GM23338 (cell line): ENCODE measurements around the gene DHRS12. TPM values are rescaled to one million over a fixed set of nuclear protein-coding genes. Genes with fewer than 3 reads are reported as not detected.

Source experiments
- ATAC-seq: fragments of 200-7000 bp; cut with Tn5 transposase; 3 replicates; pipeline ENCODE4 v1.9.1; 2020
- DNase-seq: peaks from one replicate; pipeline ENCODE4 v3.0.0-alpha.2; 2015; ENCODE audit warnings: low spot score
- H2AFZ ChIP-seq: fragments of 200-600 bp; sonication (generic); 2 replicates; pipeline ENCODE4 v1.8.0; 2016; ENCODE audit warnings: antibody characterized with exemption, mild to moderate bottlenecking, moderate library complexity
- H3F3A ChIP-seq: fragments of 200-600 bp; sonication (generic); replicated peaks from 2 replicates; pipeline ENCODE4 v1.8.0; 2017; ENCODE audit warnings: antibody characterized with exemption, mixed run types, low read depth
- H3K27ac ChIP-seq: fragments of 200-600 bp; sonication (generic); 2 replicates; pipeline ENCODE4 v1.6.1; 2016; ENCODE audit warnings: low read depth
- H3K27me3 ChIP-seq: fragments of 200-600 bp; sonication (generic); 2 replicates; pipeline ENCODE4 v1.8.0; 2016; ENCODE audit warnings: mild to moderate bottlenecking, mixed run types, moderate library complexity; ENCODE audit not compliant: insufficient read depth
- H3K36me3 ChIP-seq: fragments of 200-600 bp; sonication (generic); 2 replicates; pipeline ENCODE4 v1.8.0; 2016; ENCODE audit warnings: mild to moderate bottlenecking; ENCODE audit not compliant: insufficient read depth
- H3K4me1 ChIP-seq: fragments of 200-600 bp; sonication (generic); 2 replicates; pipeline ENCODE4 v1.8.0; 2016; ENCODE audit warnings: mild to moderate bottlenecking, moderate library complexity; ENCODE audit not compliant: insufficient read depth
- H3K4me2 ChIP-seq: fragments of 200-600 bp; sonication (generic); 2 replicates; pipeline ENCODE4 v1.7.1; 2017; ENCODE audit warnings: mixed run types
- H3K4me3 ChIP-seq: fragments of 200-600 bp; sonication (generic); 2 replicates; pipeline ENCODE4 v1.6.1; 2016; ENCODE audit warnings: mixed run types
- H3K79me2 ChIP-seq: fragments of 200-600 bp; sonication (generic); replicated peaks from 2 replicates; pipeline ENCODE4 v1.8.0; 2017; ENCODE audit warnings: mild to moderate bottlenecking; ENCODE audit not compliant: insufficient read depth
- H3K9me2 ChIP-seq: fragments of 200-600 bp; sonication (generic); 2 replicates; pipeline ENCODE4 v1.8.0; 2017; ENCODE audit not compliant: insufficient read depth
- H4K20me1 ChIP-seq: fragments of 200-600 bp; sonication (generic); replicated peaks from 2 replicates; pipeline ENCODE4 v1.8.0; 2017; ENCODE audit warnings: mild to moderate bottlenecking; ENCODE audit not compliant: insufficient read depth
- H3K27ac Mint-ChIP-seq: 2 replicates; pipeline ENCODE4 v1.8.0; 2020; ENCODE audit warnings: inconsistent platforms, mild to moderate bottlenecking, moderate library complexity, mixed read lengths
- H3K27me3 Mint-ChIP-seq: 3 replicates; pipeline ENCODE4 v1.8.0; 2022; ENCODE audit warnings: low read depth, mild to moderate bottlenecking, moderate library complexity, mixed read lengths, inconsistent platforms; ENCODE audit not compliant: insufficient read depth, poor library complexity
- H3K36me3 Mint-ChIP-seq: 3 replicates; pipeline ENCODE4 v1.8.0; 2021; ENCODE audit warnings: low read depth, mild to moderate bottlenecking, inconsistent platforms, moderate library complexity, mixed read lengths
- H3K4me1 Mint-ChIP-seq: 3 replicates; pipeline ENCODE4 v1.8.0; 2020; ENCODE audit warnings: mild to moderate bottlenecking, inconsistent platforms, mixed read lengths
- H3K4me3 Mint-ChIP-seq: 3 replicates; pipeline ENCODE4 v1.8.0; 2021; ENCODE audit warnings: moderate library complexity, mild to moderate bottlenecking, inconsistent platforms, mixed read lengths
- H3K9me3 Mint-ChIP-seq: 3 replicates; pipeline ENCODE4 v1.8.0; 2020; ENCODE audit warnings: moderate library complexity, mild to moderate bottlenecking, inconsistent platforms, mixed read lengths
- CTCF ChIP-seq, 2 experiments: fragments of 200-600 bp in 1 of 2; sonication (generic) in 1 of 2; conservative IDR thresholded peaks; 2 replicates each; pipeline versions ENCODE4 v1.5.1 to v1.6.1; 2016 to 2017; ENCODE audit warnings: antibody characterized with exemption in 2 of 2, low read depth in 2 of 2, mild to moderate bottlenecking in 2 of 2, moderate library complexity in 1 of 2
- NANOG ChIP-seq: IDR thresholded peaks from 2 replicates; pipeline ENCODE4 v1.6.1; 2016; ENCODE audit warnings: antibody characterized with exemption, borderline replicate concordance
- STAT1 ChIP-seq: IDR thresholded peaks from one replicate; pipeline ENCODE4 v1.6.1; 2016; ENCODE audit warnings: antibody characterized with exemption; ENCODE audit not compliant: unreplicated experiment
- ZNF114 ChIP-seq: fragments of 250-450 bp; sonication (Bioruptor Pico); IDR thresholded peaks from 2 replicates; pipeline ENCODE4 v1.5.0; 2020; ENCODE audit warnings: mild to moderate bottlenecking, moderate library complexity
- ZNF331 ChIP-seq: fragments of 250-450 bp; sonication (Bioruptor Pico); IDR thresholded peaks from 2 replicates; pipeline ENCODE4 v1.5.0; 2020; ENCODE audit warnings: low read depth, mild to moderate bottlenecking, moderate library complexity
- polyA plus RNA-seq: library from polyadenylated mRNA; unstranded; fragments of >200 nt; fragmentation: Nextera tagmentation; extraction: Ambion mirVana; gene quantifications from 2 replicates; pipeline ENCODE4 v1.2.1, GENCODE V29; 2016
- total RNA-seq: library from RNA; depleted of rRNA; stranded (reverse); fragments of >200 nt; shearing (Covaris generic); gene quantifications from 2 replicates; pipeline ENCODE4 v1.2.3, GENCODE V29; 2014
- TF ChIP-seq, protein P1 (sequence below): IDR thresholded peaks from one replicate; pipeline ENCODE4 v1.6.1; 2018; ENCODE audit warnings: antibody characterized with exemption; ENCODE audit not compliant: unreplicated experiment
- TF ChIP-seq, protein P2 (sequence below): IDR thresholded peaks from 2 replicates; pipeline ENCODE4 v1.6.1; 2016; ENCODE audit warnings: antibody characterized with exemption

DHRS12 gene
- total and polyA plus RNA-seq, 2 experiments from 2014 or later, result 4.6 to 12.2 TPM

GRCh38 chr13:51795419-51795818, 8.5 kb downstream of the DHRS12 start:
- Histone ChIP-seq H2AFZ (no peak overlapping the region), H3K36me3 (no peaks in the 10 kb centered on the region), H3K4me3 (no peak overlapping the region), H3K4me2 (no peak overlapping the region), H3K9me2 (no peaks in the 10 kb centered on the region; the same call in 1 of the 2 replicates), H3K27me3 (no peaks in the 10 kb centered on the region), H3K79me2 (no peaks in the 10 kb centered on the region), H3F3A (no peaks in the 10 kb centered on the region), H4K20me1 (no peaks in the 10 kb centered on the region), H3K27ac (no peak overlapping the region), H3K4me1 (peaks cover 20% of the 10 kb centered on the region)
- Mint-ChIP-seq H3K36me3 (no peaks in the 10 kb centered on the region; the same call in 1 of the 3 replicates), H3K27ac (no peak overlapping the region), H3K4me1 (peaks cover 37% of the 10 kb centered on the region), H3K9me3 (no peaks in the 10 kb centered on the region), H3K27me3 (peaks cover 7% of the 10 kb centered on the region), H3K4me3 (no peak overlapping the region)
- ATAC-seq, result no peak
- TF ChIP-seq, protein P1, sequence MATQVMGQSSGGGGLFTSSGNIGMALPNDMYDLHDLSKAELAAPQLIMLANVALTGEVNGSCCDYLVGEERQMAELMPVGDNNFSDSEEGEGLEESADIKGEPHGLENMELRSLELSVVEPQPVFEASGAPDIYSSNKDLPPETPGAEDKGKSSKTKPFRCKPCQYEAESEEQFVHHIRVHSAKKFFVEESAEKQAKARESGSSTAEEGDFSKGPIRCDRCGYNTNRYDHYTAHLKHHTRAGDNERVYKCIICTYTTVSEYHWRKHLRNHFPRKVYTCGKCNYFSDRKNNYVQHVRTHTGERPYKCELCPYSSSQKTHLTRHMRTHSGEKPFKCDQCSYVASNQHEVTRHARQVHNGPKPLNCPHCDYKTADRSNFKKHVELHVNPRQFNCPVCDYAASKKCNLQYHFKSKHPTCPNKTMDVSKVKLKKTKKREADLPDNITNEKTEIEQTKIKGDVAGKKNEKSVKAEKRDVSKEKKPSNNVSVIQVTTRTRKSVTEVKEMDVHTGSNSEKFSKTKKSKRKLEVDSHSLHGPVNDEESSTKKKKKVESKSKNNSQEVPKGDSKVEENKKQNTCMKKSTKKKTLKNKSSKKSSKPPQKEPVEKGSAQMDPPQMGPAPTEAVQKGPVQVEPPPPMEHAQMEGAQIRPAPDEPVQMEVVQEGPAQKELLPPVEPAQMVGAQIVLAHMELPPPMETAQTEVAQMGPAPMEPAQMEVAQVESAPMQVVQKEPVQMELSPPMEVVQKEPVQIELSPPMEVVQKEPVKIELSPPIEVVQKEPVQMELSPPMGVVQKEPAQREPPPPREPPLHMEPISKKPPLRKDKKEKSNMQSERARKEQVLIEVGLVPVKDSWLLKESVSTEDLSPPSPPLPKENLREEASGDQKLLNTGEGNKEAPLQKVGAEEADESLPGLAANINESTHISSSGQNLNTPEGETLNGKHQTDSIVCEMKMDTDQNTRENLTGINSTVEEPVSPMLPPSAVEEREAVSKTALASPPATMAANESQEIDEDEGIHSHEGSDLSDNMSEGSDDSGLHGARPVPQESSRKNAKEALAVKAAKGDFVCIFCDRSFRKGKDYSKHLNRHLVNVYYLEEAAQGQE, result no peak
- no peak for TF ChIP-seq CTCF (conservative IDR thresholded peaks at IDR 0.05; ENCODE audit: low read depth in 2 of 2)
- TF ChIP-seq ZNF331 (CRISPR knock-in tag), result no peak
- DNase-seq, result no peak

DNA sequence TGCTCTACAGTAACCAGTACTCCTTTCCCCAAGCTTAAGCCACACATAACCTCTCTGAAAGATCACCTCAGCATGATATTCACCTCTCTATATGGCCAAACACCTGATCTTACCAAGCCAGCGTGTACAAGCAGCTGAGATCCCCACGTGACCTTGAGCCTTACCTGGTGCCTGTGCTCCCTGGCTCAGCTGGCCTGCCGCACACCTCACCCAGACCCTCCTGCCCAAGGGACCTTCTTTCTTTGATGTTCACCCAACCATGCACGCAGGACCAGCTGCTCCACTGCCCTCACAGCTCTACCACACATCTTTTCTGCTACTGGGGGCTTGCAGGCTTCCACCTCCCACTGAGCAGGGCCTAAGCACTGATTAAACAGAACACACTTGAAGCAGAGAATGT, 9.0 kb downstream of the DHRS12 start:
- peaks cover 5% of the 10 kb centered on the region for H3K27me3 Mint-ChIP-seq
- H3K27ac Mint-ChIP-seq, result no peak overlapping the region
- H3K4me1 Mint-ChIP-seq, result peaks cover 33% of the 10 kb centered on the region
- no peak for DNase-seq
- Histone ChIP-seq H4K20me1 (no peaks in the 10 kb centered on the region), H3K36me3 (no peaks in the 10 kb centered on the region), H3K4me3 (no peak overlapping the region), H3K4me2 (no peak overlapping the region), H3K4me1 (peaks cover 16% of the 10 kb centered on the region), H3F3A (no peaks in the 10 kb centered on the region), H3K27me3 (no peaks in the 10 kb centered on the region), H3K79me2 (no peaks in the 10 kb centered on the region), H3K9me2 (no peaks in the 10 kb centered on the region; the same call in 1 of the 2 replicates), H3K27ac (no peak overlapping the region), H2AFZ (no peak overlapping the region)
- no peak for ATAC-seq
- H3K36me3 Mint-ChIP-seq, result no peaks in the 10 kb centered on the region; the same call in 1 of the 3 replicates
- no peaks in the 10 kb centered on the region for H3K9me3 Mint-ChIP-seq
- no peak overlapping the region for H3K4me3 Mint-ChIP-seq
- no peak for TF ChIP-seq ZNF331 (CRISPR knock-in tag)
- TF ChIP-seq CTCF (conservative IDR thresholded peaks at IDR 0.05; ENCODE audit: low read depth in 2 of 2), result no peak
- no peak for TF ChIP-seq ZNF114 (CRISPR knock-in tag)
- no peak for TF ChIP-seq NANOG
- TF ChIP-seq, protein P2, sequence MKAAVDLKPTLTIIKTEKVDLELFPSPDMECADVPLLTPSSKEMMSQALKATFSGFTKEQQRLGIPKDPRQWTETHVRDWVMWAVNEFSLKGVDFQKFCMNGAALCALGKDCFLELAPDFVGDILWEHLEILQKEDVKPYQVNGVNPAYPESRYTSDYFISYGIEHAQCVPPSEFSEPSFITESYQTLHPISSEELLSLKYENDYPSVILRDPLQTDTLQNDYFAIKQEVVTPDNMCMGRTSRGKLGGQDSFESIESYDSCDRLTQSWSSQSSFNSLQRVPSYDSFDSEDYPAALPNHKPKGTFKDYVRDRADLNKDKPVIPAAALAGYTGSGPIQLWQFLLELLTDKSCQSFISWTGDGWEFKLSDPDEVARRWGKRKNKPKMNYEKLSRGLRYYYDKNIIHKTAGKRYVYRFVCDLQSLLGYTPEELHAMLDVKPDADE, result no peak
- no peak for TF ChIP-seq STAT1
